Cerebellar nuclear complex (tissue), 1 donor: ENCODE data around the gene PTPRM.
"Not testable (repeated sequence)": the region's sequence is repeated elsewhere in the genome, so short reads cannot be mapped to it uniquely, and the experiment has no call there.

Experiments
- DNase-seq, 2 experiments: peaks; one replicate each; lab custom pipeline; 2025; lab: John Stamatoyannopoulos, UW

The PTPRM gene

GRCh38 chr18:8433771-8434170, 866.7 kb downstream of the PTPRM start:
- no peak for DNase-seq

DNA sequence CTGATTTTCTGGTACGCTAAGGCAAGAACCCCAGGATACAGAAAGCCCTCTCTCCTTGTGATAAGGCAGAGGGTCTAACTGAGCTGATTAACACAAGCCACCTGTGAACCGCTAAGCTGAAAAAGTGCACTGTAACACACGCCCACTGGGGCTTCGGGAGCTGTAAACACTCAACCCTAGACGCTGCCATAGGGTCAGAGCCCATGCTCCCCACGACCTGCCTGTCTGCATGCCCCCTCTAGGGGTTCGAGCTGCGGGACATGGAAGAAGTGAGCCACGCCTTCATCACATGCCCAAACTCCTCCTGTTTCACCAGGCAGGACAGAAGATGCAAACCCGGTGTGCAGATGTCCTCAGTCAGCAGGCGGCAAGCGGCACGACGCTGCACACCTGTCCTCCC, 868.3 kb downstream of the PTPRM start:
- DNase-seq = no peak

- DNase-seq = no peak
Observed at GRCh38 chr18:8439055-8439454, 871.9 kb downstream of the PTPRM start.

DNA sequence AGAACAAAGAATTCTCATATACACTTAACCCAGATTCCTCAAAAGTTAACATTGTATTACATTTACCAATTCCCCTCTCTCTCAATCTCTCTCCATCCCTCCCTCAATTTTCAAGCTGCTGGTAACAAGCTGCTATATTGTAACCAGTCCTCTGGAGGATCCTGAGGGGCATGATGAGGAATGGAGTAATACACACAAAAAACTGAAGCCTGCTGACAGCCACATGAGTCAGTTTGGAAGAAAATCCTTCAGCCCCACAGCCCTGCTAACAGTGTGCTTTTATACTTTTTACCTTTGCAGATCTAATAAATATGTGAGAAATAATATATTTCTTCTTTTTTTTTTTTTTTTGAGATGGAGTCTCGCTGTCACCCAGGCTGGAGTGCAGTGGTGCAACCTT, 876.4 kb downstream of the PTPRM start:
- DNase-seq = no peak

DNA sequence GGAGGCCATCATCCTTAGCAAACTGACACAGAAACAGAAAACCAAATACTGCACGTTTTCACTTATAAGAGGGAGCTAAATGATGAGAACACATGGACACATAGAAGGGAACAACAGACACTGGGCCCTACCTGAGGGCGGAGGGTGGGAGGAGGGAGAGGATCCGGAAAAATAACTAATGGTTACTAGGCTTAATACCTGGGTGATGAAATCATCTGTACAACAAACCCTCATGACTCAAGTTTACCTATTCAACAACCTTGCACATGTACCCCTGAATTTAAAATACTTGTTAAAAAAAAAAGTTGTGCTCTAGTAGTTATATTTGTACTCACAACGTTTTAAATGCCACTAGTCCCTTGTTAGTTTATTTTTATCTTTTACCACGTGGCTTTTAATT, 879.8 kb downstream of the PTPRM start:
- not testable (repeated sequence) for DNase-seq

- no peak for DNase-seq
Observed at GRCh38 chr18:8448130-8448529, 881.0 kb downstream of the PTPRM start.

- DNase-seq = no peak
Observed at GRCh38 chr18:8450013-8450412, 882.9 kb downstream of the PTPRM start.

- DNase-seq = no peak
Observed at GRCh38 chr18:8450898-8451665, 884.0 kb downstream of the PTPRM start.

- DNase-seq = no peak
Observed at GRCh38 chr18:8453528-8453927, 886.4 kb downstream of the PTPRM start.

- no peak for DNase-seq
Observed at GRCh38 chr18:8454136-8454535, 887.0 kb downstream of the PTPRM start.

DNA sequence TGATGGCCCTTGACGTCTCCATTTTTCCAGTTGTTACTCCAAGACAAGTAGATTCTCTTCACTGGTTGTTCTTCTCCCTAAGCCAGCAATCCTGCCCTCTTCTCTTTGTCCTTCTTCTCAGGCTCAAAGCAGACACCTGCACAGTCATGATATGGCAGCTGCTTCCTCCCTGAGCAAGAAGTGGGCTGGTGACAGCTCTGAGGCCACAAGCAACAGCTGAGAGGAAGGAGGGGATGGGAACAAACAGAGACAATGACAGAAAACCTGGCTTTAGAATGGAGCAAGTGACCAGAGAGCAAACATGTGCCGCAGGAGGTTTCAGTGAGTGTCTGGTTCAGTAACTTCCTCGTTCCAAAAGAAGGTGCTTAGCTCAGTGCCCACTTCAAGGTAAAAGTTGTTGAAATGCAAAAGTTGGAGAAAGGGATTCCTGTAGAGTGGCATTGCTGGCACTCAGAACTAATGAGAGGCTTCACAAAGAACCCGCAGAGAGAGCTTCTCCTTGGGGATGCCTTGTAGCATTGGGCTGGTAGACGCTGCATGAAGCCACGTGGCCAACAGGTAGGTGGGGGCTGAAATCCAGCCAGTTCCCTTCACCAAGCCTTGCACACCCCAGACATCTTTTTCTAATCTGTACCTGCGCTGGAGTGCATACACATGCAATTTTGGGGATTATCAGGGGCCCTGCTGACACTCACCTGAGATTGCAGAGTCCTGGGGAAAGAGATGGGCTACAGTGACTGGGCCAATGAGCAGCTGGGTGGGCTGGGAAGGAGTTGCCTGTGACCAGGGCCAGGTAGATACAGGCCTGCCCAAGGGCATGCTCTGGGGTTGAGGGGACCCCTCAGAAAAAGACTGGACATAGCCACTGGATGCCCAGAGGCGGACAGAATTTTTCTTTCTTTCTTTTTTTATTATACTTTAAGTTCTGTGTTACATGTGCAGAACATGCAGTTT, 888.8 kb downstream of the PTPRM start:
- no peak for DNase-seq
